ENCODE measurements around the gene CHCHD10. TPM values are rescaled to one million over a fixed set of nuclear protein-coding genes. Genes with fewer than 3 reads are reported as not detected.

The CHCHD10 gene
- total and polyA plus RNA-seq, 2 of the 8 experiments (the other 6 are each of a cell fraction or from before 2014, with no cell fraction given): 58.3 to 94.5 TPM

DNA sequence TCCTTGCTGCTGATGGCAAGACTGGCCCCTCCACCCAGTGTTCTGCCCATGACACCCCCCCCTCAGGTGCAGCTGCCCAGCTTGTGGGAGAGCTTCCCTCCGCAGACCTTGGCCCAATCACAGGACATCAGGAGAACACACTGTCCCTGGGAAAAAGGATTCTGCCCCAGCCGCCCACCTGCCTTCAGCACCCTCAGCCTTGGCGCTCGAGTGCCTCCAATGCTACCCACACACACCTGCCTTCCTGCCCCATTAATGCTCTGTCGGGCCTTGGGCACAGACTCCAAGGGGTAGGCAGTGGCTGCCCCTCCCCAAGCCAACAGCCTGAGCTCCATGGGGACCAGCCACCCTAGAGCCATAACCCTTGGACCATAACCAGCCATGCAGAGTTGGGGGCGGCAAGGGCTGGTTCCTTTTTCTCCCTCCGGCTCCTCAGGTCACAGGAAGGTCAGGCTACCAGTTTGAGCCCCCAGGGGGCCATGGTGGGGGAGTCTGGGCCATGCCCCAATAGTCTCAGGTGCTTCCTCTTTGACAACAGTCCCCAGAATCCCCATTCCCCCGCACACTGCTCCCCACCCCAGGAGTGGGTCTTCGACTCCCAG, 15.6 kb downstream of the CHCHD10 start:
- H4K91ac ChIP-seq (replicated peaks; ENCODE audit: insufficient read length, low read length): peak overlapping the region; percentile 46
- H4K8ac ChIP-seq (ENCODE audit: extremely low read depth, insufficient read depth, low read length): no peak overlapping the region
- H3K27ac ChIP-seq (ENCODE audit: low read depth, low read length): no peak overlapping the region
- no peak overlapping the region for H2BK15ac ChIP-seq (ENCODE audit: low read length)
- H3K9ac ChIP-seq (replicated peaks in 1 of 4; ENCODE audit: extremely low read depth in 1 of 4, low read depth in 3 of 4, low read length in 3 of 4): no peak overlapping the region
- H3K23ac ChIP-seq (ENCODE audit: insufficient read length): no peak overlapping the region
- H3K27me3 ChIP-seq (replicated peaks in 1 of 4; ENCODE audit: control insufficient read depth in 3 of 4, extremely low read depth in 1 of 4, insufficient read depth in 3 of 4, low read length in 3 of 4): no peaks in the 10 kb centered on the region
- 91% methylated on average over 9 of the region's 9 CpGs; no CpG with 5 or more reads in 1 of the 2 experiments for WGBS, 2 experiments (ENCODE audit: extremely low coverage in 1 of 2, insufficient coverage in 1 of 2, insufficient read length in 1 of 2, insufficient replicate concordance in 2 of 2, low coverage in 1 of 2, low lambda C conversion rate in 2 of 2, missing lambda C conversion rate in 1 of 2)
- H2AFZ ChIP-seq (ENCODE audit: low read length): no peak overlapping the region
- peak overlapping the region; percentile 74; a peak in 3 of 4 replicates for H3K4me2 ChIP-seq (ENCODE audit: insufficient read depth in 1 of 2, low read depth in 2 of 2, low read length in 2 of 2)
- H3K4me3 ChIP-seq (ENCODE audit: extremely low read depth in 1 of 4, insufficient read depth in 2 of 4, low read depth in 3 of 4, low read length in 4 of 4): peak overlapping the region in 2 of 4 experiments; percentile 56 to 75; a peak in 3 of 8 replicates
- no peak overlapping the region for H4K5ac ChIP-seq (ENCODE audit: insufficient read length, low read depth, low read length)
- H3K79me2 ChIP-seq (ENCODE audit: control insufficient read depth in 1 of 2, insufficient read depth in 2 of 2, low read length in 2 of 2): no peaks in the 10 kb centered on the region
- H2BK20ac ChIP-seq (ENCODE audit: low read length): no peak overlapping the region
- no peak overlapping the region for H3K14ac ChIP-seq (ENCODE audit: insufficient read length)
- no peaks in the 10 kb centered on the region for H3K36me3 ChIP-seq (ENCODE audit: control insufficient read depth in 2 of 4, insufficient read depth in 4 of 4, low read length in 3 of 4)
- H3K4me1 ChIP-seq (replicated peaks in 1 of 4; ENCODE audit: control insufficient read depth in 3 of 4, insufficient read depth in 4 of 4, low read length in 3 of 4): peaks cover 0 to 6% (median 2%) of the 10 kb centered on the region in 4 experiments; a peak in 4 of 7 replicates
- TF ChIP-seq SRF (IDR thresholded peaks at IDR 0.05; ENCODE audit: low read depth, low read length) (no peak), RAD21 (IDR thresholded peaks at IDR 0.05 in 1 of 2, conservative IDR thresholded peaks at IDR 0.05 in 1 of 2; ENCODE audit: low read depth in 2 of 2, low read length in 2 of 2) (no peak), USF2 (IDR thresholded peaks at IDR 0.05; ENCODE audit: low read length) (no peak), YY1 (IDR thresholded peaks at IDR 0.05; ENCODE audit: low read depth, low read length) (no peak), GTF2F1 (IDR thresholded peaks at IDR 0.05; ENCODE audit: borderline replicate concordance, low read depth, low read length) (no peak), RBBP5 (IDR thresholded peaks at IDR 0.05; ENCODE audit: borderline replicate concordance, low read depth, low read length) (no peak), BCL11A (IDR thresholded peaks at IDR 0.05; ENCODE audit: low read depth in 2 of 2, low read length in 2 of 2) (no peak), RNF2 (IDR thresholded peaks at IDR 0.05; ENCODE audit: borderline replicate concordance, low read depth, low read length, missing control alignments, poor library complexity, severe bottlenecking) (no peak), CTBP2 (IDR thresholded peaks at IDR 0.05; ENCODE audit: borderline replicate concordance, insufficient read depth, insufficient read length, low read length) (no peak)
- TF ChIP-seq, protein P1, sequence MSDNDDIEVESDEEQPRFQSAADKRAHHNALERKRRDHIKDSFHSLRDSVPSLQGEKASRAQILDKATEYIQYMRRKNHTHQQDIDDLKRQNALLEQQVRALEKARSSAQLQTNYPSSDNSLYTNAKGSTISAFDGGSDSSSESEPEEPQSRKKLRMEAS (IDR thresholded peaks at IDR 0.05): no peak
- no peak for DNase-seq (ENCODE audit: low read depth in 1 of 2, low spot score in 2 of 2)
- no peak overlapping the region for H2BK5ac ChIP-seq (ENCODE audit: low read depth, low read length)
- peaks cover 13% of the 10 kb centered on the region; the same call in 1 of the 2 replicates for H3K23me2 ChIP-seq (ENCODE audit: low read depth, low read length)
- H2BK12ac ChIP-seq (ENCODE audit: low read depth, low read length): peak overlapping the region; percentile 68; the same call in 1 of the 2 replicates
- no peak overlapping the region for H2BK120ac ChIP-seq (replicated peaks; ENCODE audit: low read depth, low read length)
- no peaks in the 10 kb centered on the region for H4K20me1 ChIP-seq (replicated peaks in 1 of 2; ENCODE audit: control insufficient read depth in 1 of 2, insufficient read depth in 2 of 2, low read length in 2 of 2)
- ChIA-PET POLR2A (ENCODE audit: partially characterized antibody) (interaction anchor here (1.2 to 2.3 kb wide), 3 partner anchors 11 to 105 kb away, joined by 3 to 8 read pairs (median 3); partner anchors contain the start of genes CHCHD10 and SLC2A11), CTCF (ENCODE audit: partially characterized antibody) (interaction anchor here (1.3 to 2.2 kb wide), 2 partner anchors 15 to 17 kb away, joined by 5 to 6 read pairs; partner anchors contain the start of gene CHCHD10)
- H3K18ac ChIP-seq (ENCODE audit: extremely low read depth, low read length): no peak overlapping the region
- no peak for FAIRE-seq
- no peaks in the 10 kb centered on the region for H3K9me3 ChIP-seq (ENCODE audit: insufficient read depth in 2 of 2, low read depth in 1 of 2, low read length in 1 of 2)
- no peak overlapping the region for H2AK5ac ChIP-seq (ENCODE audit: low read depth, low read length)
- peak overlapping the region; percentile 97 for H3K4ac ChIP-seq (replicated peaks; ENCODE audit: insufficient read length, low read depth, low read length)
- no peaks in the 10 kb centered on the region for H3K79me1 ChIP-seq (ENCODE audit: low read depth, low read length)
- no peak overlapping the region for H3K56ac ChIP-seq (replicated peaks; ENCODE audit: insufficient read length, low read depth, low read length)
